ENCODE data around the gene SKA1.

The SKA1 gene, protein sequence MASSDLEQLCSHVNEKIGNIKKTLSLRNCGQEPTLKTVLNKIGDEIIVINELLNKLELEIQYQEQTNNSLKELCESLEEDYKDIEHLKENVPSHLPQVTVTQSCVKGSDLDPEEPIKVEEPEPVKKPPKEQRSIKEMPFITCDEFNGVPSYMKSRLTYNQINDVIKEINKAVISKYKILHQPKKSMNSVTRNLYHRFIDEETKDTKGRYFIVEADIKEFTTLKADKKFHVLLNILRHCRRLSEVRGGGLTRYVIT

GRCh38 chr18:50374753-50375391, at the start of gene SKA1:
Gene SKA1 (plus strand): TSS chr18:50375046. CDS start chr18:50375831, 785 bp downstream.
- TF ChIP-seq EZH2 (IDR thresholded peaks at IDR 0.05), result no peak
- TF ChIP-seq POLR2AphosphoS5 (IDR thresholded peaks at IDR 0.05; ENCODE audit: borderline replicate concordance, low read depth, low read length), result peak; percentile 88
- H3K9me3 ChIP-seq (ENCODE audit: low read depth, low read length), result no peaks in the 10 kb centered on the region
- H3K36me3 ChIP-seq (ENCODE audit: insufficient read depth, low read length), result no peaks in the 10 kb centered on the region
- peak within 1 kb of the TSS; percentile 92 for H3K4me3 ChIP-seq
- peak within 1 kb of the TSS; percentile 82 for H3K9ac ChIP-seq (ENCODE audit: insufficient read length)
- no peak within 1 kb of the TSS for H3K27ac ChIP-seq
- peak; percentile 56 for DNase-seq (ENCODE audit: low read depth, low spot score)

- no peak overlapping the region for H3K9ac ChIP-seq (ENCODE audit: insufficient read length)
- no peaks in the 10 kb centered on the region for H3K36me3 ChIP-seq (ENCODE audit: insufficient read depth, low read length)
- no peak overlapping the region for H3K4me3 ChIP-seq
- TF ChIP-seq FOXP2 (optimal IDR thresholded peaks at IDR 0.05; ENCODE audit: control extremely low read depth, extremely low read length, insufficient read depth) (no peak), POLR2AphosphoS5 (IDR thresholded peaks at IDR 0.05; ENCODE audit: borderline replicate concordance, low read depth, low read length) (no peak), EZH2 (IDR thresholded peaks at IDR 0.05) (no peak)
- no peak for DNase-seq (ENCODE audit: low read depth, low spot score)
- no peaks in the 10 kb centered on the region for H3K9me3 ChIP-seq (ENCODE audit: low read depth, low read length)
- no peak overlapping the region for H3K27ac ChIP-seq
Measured at GRCh38 chr18:50327983-50328382, 46.9 kb upstream of the SKA1 start.

GRCh38 chr18:50330176-50330575, 44.7 kb upstream of the SKA1 start:
- Histone ChIP-seq H3K27ac (no peak overlapping the region), H3K36me3 (ENCODE audit: insufficient read depth, low read length) (no peaks in the 10 kb centered on the region), H3K9ac (ENCODE audit: insufficient read length) (no peak overlapping the region), H3K4me3 (no peak overlapping the region), H3K9me3 (ENCODE audit: low read depth, low read length) (no peaks in the 10 kb centered on the region)
- TF ChIP-seq FOXP2 (optimal IDR thresholded peaks at IDR 0.05; ENCODE audit: control extremely low read depth, extremely low read length, insufficient read depth) (no peak), POLR2AphosphoS5 (IDR thresholded peaks at IDR 0.05; ENCODE audit: borderline replicate concordance, low read depth, low read length) (no peak), EZH2 (IDR thresholded peaks at IDR 0.05) (no peak)
- no peak for DNase-seq (ENCODE audit: low read depth, low spot score)

DNA sequence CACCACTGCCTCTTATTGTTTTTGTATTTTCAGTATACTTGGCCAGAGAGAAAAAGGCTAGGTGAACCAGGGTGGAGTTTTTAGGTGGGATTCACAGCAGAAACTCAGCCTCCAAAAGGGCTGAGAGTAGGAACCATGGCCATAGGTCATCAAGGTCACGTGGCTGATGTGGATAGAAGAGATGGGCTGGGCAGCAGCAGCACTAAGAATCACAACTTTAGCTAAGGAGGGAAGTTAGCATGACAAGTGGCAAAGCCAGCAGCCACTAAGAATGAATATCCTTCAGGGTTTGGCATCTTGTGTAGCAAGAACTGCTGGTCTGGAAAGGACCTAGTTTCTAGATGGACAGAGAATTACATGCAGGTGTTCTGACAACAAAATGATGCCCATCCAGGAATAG, 43.2 kb upstream of the SKA1 start:
- H3K9me3 ChIP-seq (ENCODE audit: low read depth, low read length), result no peaks in the 10 kb centered on the region
- TF ChIP-seq EZH2 (IDR thresholded peaks at IDR 0.05), result no peak
- no peak for TF ChIP-seq FOXP2 (optimal IDR thresholded peaks at IDR 0.05; ENCODE audit: control extremely low read depth, extremely low read length, insufficient read depth)
- no peak for TF ChIP-seq POLR2AphosphoS5 (IDR thresholded peaks at IDR 0.05; ENCODE audit: borderline replicate concordance, low read depth, low read length)

DNA sequence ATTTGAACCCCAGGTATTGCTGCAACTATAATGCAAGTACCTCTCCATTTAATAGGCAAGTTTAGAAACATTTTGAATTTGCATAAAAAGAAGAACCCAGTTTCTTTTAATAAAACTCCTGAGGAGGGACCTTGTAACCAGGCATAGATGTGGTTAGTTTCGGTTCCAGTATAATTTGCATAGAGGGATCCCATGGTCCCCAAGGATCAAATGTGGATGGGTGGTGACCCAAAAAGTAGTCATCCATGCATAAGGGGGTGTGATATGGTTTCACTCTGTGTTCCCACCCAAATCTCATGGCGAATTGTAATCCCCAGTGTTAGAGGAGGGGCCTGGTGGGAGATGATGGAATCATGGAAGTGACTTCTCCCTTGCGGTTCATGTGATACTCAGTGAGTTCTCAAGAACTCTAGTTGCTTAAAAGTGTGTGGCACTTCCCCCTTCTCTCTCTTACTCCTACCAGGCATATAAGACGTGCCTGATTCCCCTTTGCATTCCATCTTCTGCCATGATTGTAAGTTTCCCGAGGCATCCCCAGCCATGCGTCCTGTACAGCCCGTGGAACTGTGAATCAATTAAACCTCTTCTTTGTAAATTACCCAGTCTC, 40.2 kb upstream of the SKA1 start:
- H3K4me3 ChIP-seq, result no peak overlapping the region

More for the DNA sequence above, 43.2 kb upstream of the SKA1 start:
- H3K27ac ChIP-seq, result no peak overlapping the region
- no peak overlapping the region for H3K9ac ChIP-seq (ENCODE audit: insufficient read length)
- H3K4me3 ChIP-seq, result no peak overlapping the region
- no peak for DNase-seq (ENCODE audit: low read depth, low spot score)
- no peaks in the 10 kb centered on the region for H3K36me3 ChIP-seq (ENCODE audit: insufficient read depth, low read length)

DNA sequence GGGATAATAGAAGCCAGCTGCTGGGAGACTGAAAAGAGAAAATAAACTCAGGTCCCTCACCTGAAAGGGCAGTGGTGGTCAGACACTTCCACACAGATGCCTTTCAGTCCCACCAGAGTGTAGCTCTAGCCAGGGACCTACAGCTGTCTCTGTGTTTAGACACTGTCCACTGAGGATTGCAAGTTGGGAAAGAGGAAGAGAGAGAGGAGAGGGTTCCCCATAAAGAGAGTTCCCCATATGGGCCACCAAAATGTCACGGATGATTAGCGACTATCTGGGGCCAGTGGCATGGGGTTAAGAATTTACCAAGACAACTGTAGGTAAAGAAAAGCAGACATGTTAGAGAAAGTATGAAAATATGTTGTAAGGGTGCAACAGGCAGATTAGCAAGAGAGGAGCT, 36.7 kb upstream of the SKA1 start:
- no peak overlapping the region for H3K9ac ChIP-seq (ENCODE audit: insufficient read length)
- no peaks in the 10 kb centered on the region for H3K36me3 ChIP-seq (ENCODE audit: insufficient read depth, low read length)
- no peak overlapping the region for H3K27ac ChIP-seq
- no peak for DNase-seq (ENCODE audit: low read depth, low spot score)
- no peak for TF ChIP-seq POLR2AphosphoS5 (IDR thresholded peaks at IDR 0.05; ENCODE audit: borderline replicate concordance, low read depth, low read length)
- TF ChIP-seq EZH2 (IDR thresholded peaks at IDR 0.05), result no peak
- no peak for TF ChIP-seq FOXP2 (optimal IDR thresholded peaks at IDR 0.05; ENCODE audit: control extremely low read depth, extremely low read length, insufficient read depth)
- no peak overlapping the region for H3K4me3 ChIP-seq
- no peaks in the 10 kb centered on the region for H3K9me3 ChIP-seq (ENCODE audit: low read depth, low read length)

More for the DNA sequence above, 40.2 kb upstream of the SKA1 start:
- TF ChIP-seq POLR2AphosphoS5 (IDR thresholded peaks at IDR 0.05; ENCODE audit: borderline replicate concordance, low read depth, low read length), result no peak
- Histone ChIP-seq H3K36me3 (ENCODE audit: insufficient read depth, low read length) (no peaks in the 10 kb centered on the region), H3K27ac (no peak overlapping the region), H3K9me3 (ENCODE audit: low read depth, low read length) (no peaks in the 10 kb centered on the region), H3K9ac (ENCODE audit: insufficient read length) (no peak overlapping the region)
- DNase-seq (ENCODE audit: low read depth, low spot score), result no peak

- Histone ChIP-seq H3K4me3 (no peak overlapping the region), H3K27ac (no peak overlapping the region), H3K36me3 (ENCODE audit: insufficient read depth, low read length) (no peaks in the 10 kb centered on the region), H3K9ac (ENCODE audit: insufficient read length) (no peak overlapping the region), H3K9me3 (ENCODE audit: low read depth, low read length) (no peaks in the 10 kb centered on the region)
- DNase-seq (ENCODE audit: low read depth, low spot score), result no peak
- no peak for TF ChIP-seq FOXP2 (optimal IDR thresholded peaks at IDR 0.05; ENCODE audit: control extremely low read depth, extremely low read length, insufficient read depth)
- TF ChIP-seq EZH2 (IDR thresholded peaks at IDR 0.05), result no peak
- no peak for TF ChIP-seq POLR2AphosphoS5 (IDR thresholded peaks at IDR 0.05; ENCODE audit: borderline replicate concordance, low read depth, low read length)
Measured at GRCh38 chr18:50338715-50339114, 36.1 kb upstream of the SKA1 start.

- Histone ChIP-seq H3K9me3 (ENCODE audit: low read depth, low read length) (no peaks in the 10 kb centered on the region), H3K9ac (ENCODE audit: insufficient read length) (no peak overlapping the region), H3K27ac (no peak overlapping the region), H3K36me3 (ENCODE audit: insufficient read depth, low read length) (no peaks in the 10 kb centered on the region), H3K4me3 (no peak overlapping the region)
- DNase-seq (ENCODE audit: low read depth, low spot score), result no peak
- no peak for TF ChIP-seq POLR2AphosphoS5 (IDR thresholded peaks at IDR 0.05; ENCODE audit: borderline replicate concordance, low read depth, low read length)
- TF ChIP-seq EZH2 (IDR thresholded peaks at IDR 0.05), result no peak
- TF ChIP-seq FOXP2 (optimal IDR thresholded peaks at IDR 0.05; ENCODE audit: control extremely low read depth, extremely low read length, insufficient read depth), result no peak
Measured at GRCh38 chr18:50340078-50340477, 34.8 kb upstream of the SKA1 start.

Measured in SK-N-MC (cell line).